ENCODE measurements around the gene SULT1A1.

SULT1A1 gene

DNA sequence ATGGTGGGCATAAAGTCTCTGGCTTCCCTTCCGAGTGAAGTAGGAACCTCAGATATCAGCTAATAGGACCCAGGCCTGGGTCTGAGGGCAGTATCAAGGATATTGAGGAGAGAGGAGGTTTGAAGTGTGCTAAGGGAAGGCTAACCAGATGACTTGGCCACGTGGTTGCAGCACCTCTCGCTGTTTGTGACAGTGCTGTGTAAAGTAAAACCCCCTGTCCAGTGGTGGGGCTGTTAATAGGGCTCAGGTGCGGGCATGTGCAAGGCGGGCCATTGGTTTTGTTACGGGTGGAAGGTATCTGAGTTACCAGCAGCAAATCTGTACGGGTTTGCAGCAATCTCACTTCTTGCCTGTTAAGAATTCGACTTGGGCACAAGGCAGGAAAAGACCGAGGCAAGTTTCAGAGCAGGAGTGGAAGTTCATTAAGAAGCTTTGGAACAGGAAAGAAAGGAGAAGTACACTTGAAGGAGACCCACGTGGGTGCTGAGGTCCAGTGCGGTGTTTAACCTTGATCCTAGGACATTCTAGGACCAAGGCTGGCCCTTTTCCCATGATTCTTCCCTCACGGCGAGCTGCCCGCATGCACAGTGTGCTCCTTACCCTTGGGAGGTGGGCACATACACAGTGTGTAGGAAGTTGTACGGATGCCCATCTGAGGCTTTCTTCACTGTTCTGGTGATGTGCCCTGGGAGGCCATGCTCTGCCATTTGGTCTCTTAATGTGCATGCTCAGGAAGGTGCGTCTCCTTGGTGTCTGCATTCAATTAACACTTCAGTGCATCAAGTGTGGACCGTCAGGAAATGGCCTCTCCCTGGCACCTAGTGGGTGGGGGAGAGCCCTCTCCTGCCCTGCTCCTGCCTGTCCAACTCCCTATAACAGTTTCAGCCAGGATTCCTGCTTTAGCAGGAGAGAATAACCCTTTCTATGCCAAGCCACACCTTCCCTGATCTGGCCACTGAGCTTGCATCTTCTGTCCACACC is 35.8 kb downstream of the SULT1A1 start:
- peaks cover 14% of the 10 kb centered on the region; the same call in 1 of the 2 replicates for H3K79me2 ChIP-seq (ENCODE audit: insufficient read depth, low read length)
- H3K36me3 ChIP-seq (ENCODE audit: insufficient read depth, low read length): no peaks in the 10 kb centered on the region; the same call in 1 of the 2 replicates
- H4K20me1 ChIP-seq (ENCODE audit: insufficient read depth, low read length, poor library complexity, severe bottlenecking): no peaks in the 10 kb centered on the region
- no peaks in the 10 kb centered on the region for H3K27me3 ChIP-seq (ENCODE audit: insufficient read depth, low read length, poor library complexity, severe bottlenecking)
- no peaks in the 10 kb centered on the region for H3F3A ChIP-seq (ENCODE audit: low read depth)
- H3K9me3 ChIP-seq (ENCODE audit: insufficient read depth, low read depth, low read length): no peaks in the 10 kb centered on the region
- TF ChIP-seq CTCF (conservative IDR thresholded peaks at IDR 0.05; ENCODE audit: low read length) (no peak), EZH2phosphoT487 (IDR thresholded peaks at IDR 0.05; ENCODE audit: borderline replicate concordance) (no peak)
- H3K4me2 ChIP-seq (ENCODE audit: low read depth, low read length, poor library complexity, severe bottlenecking): no peak overlapping the region
- no peaks in the 10 kb centered on the region for H3K9me2 ChIP-seq (replicated peaks; ENCODE audit: low read depth, low read length)
- no peak overlapping the region for H3K9ac ChIP-seq (ENCODE audit: low read depth, low read length, poor library complexity, severe bottlenecking)
- no peak overlapping the region for H2AFZ ChIP-seq (ENCODE audit: low read length)
- no peak overlapping the region for H3K4me3 ChIP-seq (ENCODE audit: low read length, poor library complexity, severe bottlenecking)
- no peaks in the 10 kb centered on the region for H3K4me1 ChIP-seq (ENCODE audit: insufficient read depth, low read length, poor library complexity, severe bottlenecking)

- H3K79me2 ChIP-seq (ENCODE audit: insufficient read depth, low read length): peaks cover 14% of the 10 kb centered on the region; the same call in 1 of the 2 replicates
- no peak overlapping the region for H3K9ac ChIP-seq (ENCODE audit: low read depth, low read length, poor library complexity, severe bottlenecking)
- no peaks in the 10 kb centered on the region; the same call in 1 of the 2 replicates for H3K36me3 ChIP-seq (ENCODE audit: insufficient read depth, low read length)
- H3K4me2 ChIP-seq (ENCODE audit: low read depth, low read length, poor library complexity, severe bottlenecking): no peak overlapping the region
- H4K20me1 ChIP-seq (ENCODE audit: insufficient read depth, low read length, poor library complexity, severe bottlenecking): no peaks in the 10 kb centered on the region
- H3K9me2 ChIP-seq (replicated peaks; ENCODE audit: low read depth, low read length): no peaks in the 10 kb centered on the region
- no peaks in the 10 kb centered on the region for H3F3A ChIP-seq (ENCODE audit: low read depth)
- H3K4me1 ChIP-seq (ENCODE audit: insufficient read depth, low read length, poor library complexity, severe bottlenecking): no peaks in the 10 kb centered on the region
- no peak overlapping the region for H3K4me3 ChIP-seq (ENCODE audit: low read length, poor library complexity, severe bottlenecking)
- no peaks in the 10 kb centered on the region for H3K27me3 ChIP-seq (ENCODE audit: insufficient read depth, low read length, poor library complexity, severe bottlenecking)
- TF ChIP-seq EZH2phosphoT487 (IDR thresholded peaks at IDR 0.05; ENCODE audit: borderline replicate concordance) (no peak), CTCF (conservative IDR thresholded peaks at IDR 0.05; ENCODE audit: low read length) (no peak)
- H3K9me3 ChIP-seq (ENCODE audit: insufficient read depth, low read depth, low read length): no peaks in the 10 kb centered on the region
- no peak overlapping the region for H2AFZ ChIP-seq (ENCODE audit: low read length)
Observed at GRCh38 chr16:28572696-28573510, 36.9 kb downstream of the SULT1A1 start.

- Histone ChIP-seq H3K9me2 (replicated peaks; ENCODE audit: low read depth, low read length) (no peaks in the 10 kb centered on the region), H3K9me3 (ENCODE audit: insufficient read depth, low read depth, low read length) (peaks cover 6% of the 10 kb centered on the region; the same call in 1 of the 2 replicates), H3K36me3 (ENCODE audit: insufficient read depth, low read length) (0 out of 2 replicates have a peak, but pooled peaks cover 4% of the 10 kb centered on the region), H3F3A (ENCODE audit: low read depth) (no peaks in the 10 kb centered on the region), H3K79me2 (ENCODE audit: insufficient read depth, low read length) (peaks cover 21% of the 10 kb centered on the region; the same call in 1 of the 2 replicates), H3K4me3 (ENCODE audit: low read length, poor library complexity, severe bottlenecking) (no peak overlapping the region), H2AFZ (ENCODE audit: low read length) (no peak overlapping the region), H3K9ac (ENCODE audit: low read depth, low read length, poor library complexity, severe bottlenecking) (no peak overlapping the region), H3K4me1 (ENCODE audit: insufficient read depth, low read length, poor library complexity, severe bottlenecking) (no peaks in the 10 kb centered on the region), H3K27me3 (ENCODE audit: insufficient read depth, low read length, poor library complexity, severe bottlenecking) (no peaks in the 10 kb centered on the region), H4K20me1 (ENCODE audit: insufficient read depth, low read length, poor library complexity, severe bottlenecking) (no peaks in the 10 kb centered on the region), H3K4me2 (ENCODE audit: low read depth, low read length, poor library complexity, severe bottlenecking) (no peak overlapping the region)
- TF ChIP-seq EZH2phosphoT487 (IDR thresholded peaks at IDR 0.05; ENCODE audit: borderline replicate concordance) (no peak), CTCF (conservative IDR thresholded peaks at IDR 0.05; ENCODE audit: low read length) (no peak)
Observed at GRCh38 chr16:28569968-28570752, 39.7 kb downstream of the SULT1A1 start.
